ENCODE data around the gene COPB1.

Gene COPB1

DNA sequence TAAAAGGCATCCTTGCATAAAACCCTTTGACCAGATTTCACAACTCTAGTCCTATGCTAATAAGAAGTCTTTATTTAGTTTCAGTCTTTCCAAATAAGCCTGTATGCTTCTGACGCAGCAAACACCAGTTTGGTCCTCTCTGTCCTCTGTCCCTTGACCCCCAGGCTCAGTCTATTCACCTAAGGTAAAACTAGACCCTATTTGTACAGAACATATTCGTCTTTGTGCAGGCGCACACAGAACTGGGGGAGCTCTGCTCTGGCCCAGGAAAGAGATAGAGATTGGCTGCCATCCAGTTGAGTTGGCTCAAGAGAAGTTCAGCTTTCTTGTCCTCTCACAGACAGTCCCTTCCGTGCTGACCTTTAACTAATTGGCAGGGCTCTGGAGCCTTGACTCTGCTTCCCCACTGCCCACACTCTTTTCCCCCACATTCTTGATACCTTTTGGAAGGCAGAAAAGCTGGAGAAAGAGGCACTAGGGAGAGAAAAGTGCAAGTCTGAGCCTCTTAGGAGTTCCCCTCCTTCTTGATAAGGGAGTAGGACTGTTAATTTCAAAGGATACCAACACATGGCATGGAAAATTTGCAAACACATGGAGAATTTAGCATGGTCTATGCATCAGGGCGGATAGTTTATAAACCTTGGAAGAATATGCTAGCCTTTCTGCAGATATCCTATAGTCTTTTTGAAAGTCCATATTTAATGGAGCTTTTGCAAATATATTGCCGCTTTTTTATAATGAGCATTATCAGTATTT lies 41.8 kb upstream of the COPB1 start:
- H3K4me3 ChIP-seq (ENCODE audit: insufficient read depth, low read length, poor library complexity, severe bottlenecking), result no peak overlapping the region
- H3K27ac ChIP-seq (ENCODE audit: low read depth, low read length), result no peak overlapping the region
- H2AFZ ChIP-seq (ENCODE audit: low read depth, low read length, severe bottlenecking), result no peak overlapping the region
- H3K36me3 ChIP-seq (ENCODE audit: low read length), result no peaks in the 10 kb centered on the region
- H4K20me1 ChIP-seq (ENCODE audit: low read depth, low read length), result no peaks in the 10 kb centered on the region
- no peak overlapping the region for H3K9ac ChIP-seq (ENCODE audit: low read length)
- no peaks in the 10 kb centered on the region for H3K9me2 ChIP-seq (replicated peaks; ENCODE audit: insufficient read depth, low read length)
- no peak overlapping the region for H3K4me2 ChIP-seq (ENCODE audit: low read depth, low read length, poor library complexity, severe bottlenecking)
- no peaks in the 10 kb centered on the region for H3K27me3 ChIP-seq (ENCODE audit: low read length)
- no peaks in the 10 kb centered on the region for H3K9me3 ChIP-seq (ENCODE audit: insufficient read depth, low read length)
- H3F3A ChIP-seq (ENCODE audit: insufficient read depth), result no peaks in the 10 kb centered on the region
- TF ChIP-seq, protein P1, sequence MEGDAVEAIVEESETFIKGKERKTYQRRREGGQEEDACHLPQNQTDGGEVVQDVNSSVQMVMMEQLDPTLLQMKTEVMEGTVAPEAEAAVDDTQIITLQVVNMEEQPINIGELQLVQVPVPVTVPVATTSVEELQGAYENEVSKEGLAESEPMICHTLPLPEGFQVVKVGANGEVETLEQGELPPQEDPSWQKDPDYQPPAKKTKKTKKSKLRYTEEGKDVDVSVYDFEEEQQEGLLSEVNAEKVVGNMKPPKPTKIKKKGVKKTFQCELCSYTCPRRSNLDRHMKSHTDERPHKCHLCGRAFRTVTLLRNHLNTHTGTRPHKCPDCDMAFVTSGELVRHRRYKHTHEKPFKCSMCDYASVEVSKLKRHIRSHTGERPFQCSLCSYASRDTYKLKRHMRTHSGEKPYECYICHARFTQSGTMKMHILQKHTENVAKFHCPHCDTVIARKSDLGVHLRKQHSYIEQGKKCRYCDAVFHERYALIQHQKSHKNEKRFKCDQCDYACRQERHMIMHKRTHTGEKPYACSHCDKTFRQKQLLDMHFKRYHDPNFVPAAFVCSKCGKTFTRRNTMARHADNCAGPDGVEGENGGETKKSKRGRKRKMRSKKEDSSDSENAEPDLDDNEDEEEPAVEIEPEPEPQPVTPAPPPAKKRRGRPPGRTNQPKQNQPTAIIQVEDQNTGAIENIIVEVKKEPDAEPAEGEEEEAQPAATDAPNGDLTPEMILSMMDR (IDR thresholded peaks at IDR 0.05; ENCODE audit: insufficient read depth, low read length, poor library complexity, severe bottlenecking), result no peak
- no peak for TF ChIP-seq EZH2phosphoT487 (conservative IDR thresholded peaks at IDR 0.05; ENCODE audit: low read length)
- H3K79me2 ChIP-seq (ENCODE audit: insufficient read depth, low read length), result no peaks in the 10 kb centered on the region

DNA sequence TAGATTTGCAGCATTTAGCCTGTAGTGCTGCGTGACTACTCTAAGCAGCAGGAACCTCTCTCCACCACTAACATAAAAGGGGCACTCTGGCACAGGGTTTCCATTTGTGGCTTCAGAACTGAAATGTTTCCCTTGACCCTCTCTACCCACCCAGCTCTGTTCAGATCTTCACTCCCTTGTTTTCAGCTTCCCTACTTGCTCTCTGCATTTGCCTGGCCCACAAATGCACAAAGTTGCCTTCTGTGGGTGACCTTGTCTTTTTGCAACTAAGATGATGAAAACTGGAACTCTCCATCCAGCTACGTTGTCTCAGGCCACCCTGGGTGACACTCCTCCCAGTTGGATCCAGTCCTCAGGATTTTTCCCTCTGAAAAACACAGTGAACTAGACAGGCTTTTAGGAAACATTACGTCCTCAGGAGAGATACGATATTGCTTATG lies 40.4 kb upstream of the COPB1 start:
- H3K27ac ChIP-seq (ENCODE audit: low read depth, low read length), result no peak overlapping the region
- H3K9me3 ChIP-seq (ENCODE audit: insufficient read depth, low read length), result no peaks in the 10 kb centered on the region
- no peak overlapping the region for H3K4me2 ChIP-seq (ENCODE audit: low read depth, low read length, poor library complexity, severe bottlenecking)
- no peaks in the 10 kb centered on the region for H3K36me3 ChIP-seq (ENCODE audit: low read length)
- no peaks in the 10 kb centered on the region for H3K9me2 ChIP-seq (replicated peaks; ENCODE audit: insufficient read depth, low read length)
- no peaks in the 10 kb centered on the region for H3K27me3 ChIP-seq (ENCODE audit: low read length)
- H3K9ac ChIP-seq (ENCODE audit: low read length), result no peak overlapping the region
- no peak overlapping the region for H2AFZ ChIP-seq (ENCODE audit: low read depth, low read length, severe bottlenecking)
- no peak overlapping the region for H3K4me3 ChIP-seq (ENCODE audit: insufficient read depth, low read length, poor library complexity, severe bottlenecking)
- no peaks in the 10 kb centered on the region for H3F3A ChIP-seq (ENCODE audit: insufficient read depth)
- TF ChIP-seq EZH2phosphoT487 (conservative IDR thresholded peaks at IDR 0.05; ENCODE audit: low read length), result no peak
- TF ChIP-seq, protein P1 (IDR thresholded peaks at IDR 0.05; ENCODE audit: insufficient read depth, low read length, poor library complexity, severe bottlenecking), result no peak
- no peaks in the 10 kb centered on the region for H4K20me1 ChIP-seq (ENCODE audit: low read depth, low read length)
- H3K79me2 ChIP-seq (ENCODE audit: insufficient read depth, low read length), result no peaks in the 10 kb centered on the region

DNA sequence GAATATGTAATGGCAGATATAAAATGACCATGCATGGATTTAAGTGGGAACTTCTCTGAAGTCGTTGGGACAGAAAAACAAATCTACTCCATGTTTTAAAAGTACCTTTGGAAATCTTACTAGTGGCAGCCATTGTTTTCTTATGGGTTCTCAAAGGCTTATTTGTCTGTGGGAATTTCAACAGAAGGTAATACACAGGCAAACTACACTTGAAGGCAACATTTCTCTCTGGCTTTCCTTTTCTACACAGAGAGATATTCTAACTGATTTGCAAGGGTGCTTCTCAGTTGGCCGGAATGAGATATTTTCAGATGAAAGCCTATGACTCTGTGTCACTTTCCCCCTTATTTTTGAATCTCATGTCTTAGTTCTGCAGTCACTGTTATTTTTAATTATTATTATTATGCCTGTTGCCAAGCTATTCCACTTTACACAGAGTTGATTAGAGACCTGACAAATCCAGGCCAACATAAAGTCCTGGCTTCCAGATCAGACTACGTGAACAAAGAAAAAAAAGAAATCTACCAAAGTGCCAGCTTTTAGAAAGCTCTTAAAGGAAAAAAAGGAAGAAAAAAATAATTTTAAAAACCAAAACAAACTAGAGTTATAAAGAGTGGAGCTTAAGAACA lies 39.4 kb upstream of the COPB1 start:
- Histone ChIP-seq H2AFZ (ENCODE audit: low read depth, low read length, severe bottlenecking) (no peak overlapping the region), H3K9ac (ENCODE audit: low read length) (no peak overlapping the region), H3K79me2 (ENCODE audit: insufficient read depth, low read length) (no peaks in the 10 kb centered on the region), H3K4me2 (ENCODE audit: low read depth, low read length, poor library complexity, severe bottlenecking) (no peak overlapping the region), H3K9me3 (ENCODE audit: insufficient read depth, low read length) (no peaks in the 10 kb centered on the region), H3K4me3 (ENCODE audit: insufficient read depth, low read length, poor library complexity, severe bottlenecking) (no peak overlapping the region), H3K36me3 (ENCODE audit: low read length) (no peaks in the 10 kb centered on the region), H3F3A (ENCODE audit: insufficient read depth) (no peaks in the 10 kb centered on the region), H4K20me1 (ENCODE audit: low read depth, low read length) (no peaks in the 10 kb centered on the region), H3K27me3 (ENCODE audit: low read length) (no peaks in the 10 kb centered on the region), H3K27ac (ENCODE audit: low read depth, low read length) (no peak overlapping the region), H3K9me2 (replicated peaks; ENCODE audit: insufficient read depth, low read length) (no peaks in the 10 kb centered on the region)
- TF ChIP-seq, protein P1 (IDR thresholded peaks at IDR 0.05; ENCODE audit: insufficient read depth, low read length, poor library complexity, severe bottlenecking), result no peak
- TF ChIP-seq EZH2phosphoT487 (conservative IDR thresholded peaks at IDR 0.05; ENCODE audit: low read length), result no peak
